Measurements from ENCODE around the gene SLC22A7.

The SLC22A7 gene

GRCh38 chr6:43257367-43258145 is 40.5 kb upstream of the SLC22A7 start:
- Histone ChIP-seq H4K8ac (ENCODE audit: low read depth, low read length) (no peak overlapping the region), H2BK120ac (ENCODE audit: insufficient read depth, low read length, poor library complexity) (no peak overlapping the region), H3K4me1 (ENCODE audit: control insufficient read depth in 1 of 2, insufficient read depth in 2 of 2, low read length in 2 of 2) (no peaks in the 10 kb centered on the region), H3K27me3 (ENCODE audit: insufficient read depth, low read length) (no peaks in the 10 kb centered on the region), H2BK12ac (ENCODE audit: low read length) (no peak overlapping the region), H3K79me1 (ENCODE audit: low read length) (no peaks in the 10 kb centered on the region), H3K9me3 (ENCODE audit: insufficient read depth, low read depth, low read length) (no peaks in the 10 kb centered on the region), H2AK5ac (ENCODE audit: low read length) (no peak overlapping the region), H3K23ac (ENCODE audit: low read length) (no peak overlapping the region), H3K4me3 (ENCODE audit: low read depth, low read length) (no peak overlapping the region), H4K91ac (ENCODE audit: low read depth, low read length) (no peak overlapping the region), H2AFZ (ENCODE audit: insufficient read depth, low read length, poor library complexity) (no peak overlapping the region), H2BK5ac (ENCODE audit: low read depth, low read length, poor library complexity) (no peak overlapping the region), H3K18ac (ENCODE audit: low read length) (no peak overlapping the region), H3K9ac (ENCODE audit: low read length) (no peak overlapping the region), H3K4ac (ENCODE audit: low read depth, low read length) (no peak overlapping the region), H3K27ac (ENCODE audit: low read depth, low read length) (no peak overlapping the region), H4K12ac (ENCODE audit: low read depth, low read length) (no peak overlapping the region), H3K79me2 (ENCODE audit: control insufficient read depth, insufficient read depth, low read length, poor library complexity) (no peaks in the 10 kb centered on the region), H3K14ac (ENCODE audit: low read length) (no peak overlapping the region), H3K4me2 (ENCODE audit: low read length) (no peak overlapping the region), H3K36me3 (ENCODE audit: control insufficient read depth in 1 of 2, insufficient read depth in 2 of 2, low read length in 2 of 2) (no peaks in the 10 kb centered on the region)
- no peak for DNase-seq
- WGBS (ENCODE audit: extremely low coverage, insufficient coverage, insufficient read length), result no CpG with 5 or more reads among the region's 12 CpGs

- Histone ChIP-seq H2BK12ac (ENCODE audit: low read length) (no peak overlapping the region), H3K27me3 (ENCODE audit: insufficient read depth, low read length) (no peaks in the 10 kb centered on the region), H3K4me1 (ENCODE audit: control insufficient read depth in 1 of 2, insufficient read depth in 2 of 2, low read length in 2 of 2) (no peaks in the 10 kb centered on the region), H3K4ac (ENCODE audit: low read depth, low read length) (no peak overlapping the region), H2AK5ac (ENCODE audit: low read length) (no peak overlapping the region), H3K18ac (ENCODE audit: low read length) (no peak overlapping the region), H2BK120ac (ENCODE audit: insufficient read depth, low read length, poor library complexity) (no peak overlapping the region), H3K79me1 (ENCODE audit: low read length) (no peaks in the 10 kb centered on the region), H3K4me2 (ENCODE audit: low read length) (no peak overlapping the region), H3K27ac (ENCODE audit: low read depth, low read length) (no peak overlapping the region), H2AFZ (ENCODE audit: insufficient read depth, low read length, poor library complexity) (no peak overlapping the region), H3K14ac (ENCODE audit: low read length) (no peak overlapping the region), H3K36me3 (ENCODE audit: control insufficient read depth in 1 of 2, insufficient read depth in 2 of 2, low read length in 2 of 2) (no peaks in the 10 kb centered on the region), H3K9ac (ENCODE audit: low read length) (no peak overlapping the region), H4K8ac (ENCODE audit: low read depth, low read length) (no peak overlapping the region), H3K79me2 (ENCODE audit: control insufficient read depth, insufficient read depth, low read length, poor library complexity) (no peaks in the 10 kb centered on the region), H4K12ac (ENCODE audit: low read depth, low read length) (no peak overlapping the region), H3K9me3 (ENCODE audit: insufficient read depth, low read depth, low read length) (no peaks in the 10 kb centered on the region), H3K23ac (ENCODE audit: low read length) (no peak overlapping the region), H4K91ac (ENCODE audit: low read depth, low read length) (no peak overlapping the region), H3K4me3 (ENCODE audit: low read depth, low read length) (no peak overlapping the region), H2BK5ac (ENCODE audit: low read depth, low read length, poor library complexity) (no peak overlapping the region)
- DNase-seq, result no peak
- no CpG with 5 or more reads among the region's 4 CpGs for WGBS (ENCODE audit: extremely low coverage, insufficient coverage, insufficient read length)
Observed at GRCh38 chr6:43258180-43258579, 39.9 kb upstream of the SLC22A7 start.

- Histone ChIP-seq H4K91ac (ENCODE audit: low read depth, low read length) (no peak overlapping the region), H3K9ac (ENCODE audit: low read length) (no peak overlapping the region), H2BK12ac (ENCODE audit: low read length) (no peak overlapping the region), H4K8ac (ENCODE audit: low read depth, low read length) (no peak overlapping the region), H3K79me1 (ENCODE audit: low read length) (no peaks in the 10 kb centered on the region), H3K36me3 (ENCODE audit: control insufficient read depth in 1 of 2, insufficient read depth in 2 of 2, low read length in 2 of 2) (no peaks in the 10 kb centered on the region), H3K4me3 (ENCODE audit: low read depth, low read length) (no peak overlapping the region), H3K18ac (ENCODE audit: low read length) (no peak overlapping the region), H4K12ac (ENCODE audit: low read depth, low read length) (no peak overlapping the region), H3K4me2 (ENCODE audit: low read length) (no peak overlapping the region), H3K27me3 (ENCODE audit: insufficient read depth, low read length) (no peaks in the 10 kb centered on the region), H3K23ac (ENCODE audit: low read length) (no peak overlapping the region), H3K14ac (ENCODE audit: low read length) (no peak overlapping the region), H3K4me1 (ENCODE audit: control insufficient read depth in 1 of 2, insufficient read depth in 2 of 2, low read length in 2 of 2) (no peaks in the 10 kb centered on the region), H3K27ac (ENCODE audit: low read depth, low read length) (no peak overlapping the region), H2BK5ac (ENCODE audit: low read depth, low read length, poor library complexity) (no peak overlapping the region), H3K79me2 (ENCODE audit: control insufficient read depth, insufficient read depth, low read length, poor library complexity) (no peaks in the 10 kb centered on the region), H2AK5ac (ENCODE audit: low read length) (no peak overlapping the region), H3K4ac (ENCODE audit: low read depth, low read length) (no peak overlapping the region), H2BK120ac (ENCODE audit: insufficient read depth, low read length, poor library complexity) (no peak overlapping the region), H3K9me3 (ENCODE audit: insufficient read depth, low read depth, low read length) (no peaks in the 10 kb centered on the region), H2AFZ (ENCODE audit: insufficient read depth, low read length, poor library complexity) (no peak overlapping the region)
- no CpG with 5 or more reads among the region's 30 CpGs for WGBS (ENCODE audit: extremely low coverage, insufficient coverage, insufficient read length)
- DNase-seq, result no peak
Observed at GRCh38 chr6:43258807-43259686, 39.0 kb upstream of the SLC22A7 start.

GRCh38 chr6:43260791-43261190 is 37.3 kb upstream of the SLC22A7 start:
- H2AK5ac ChIP-seq (ENCODE audit: low read length), result no peak overlapping the region
- H2BK12ac ChIP-seq (ENCODE audit: low read length), result no peak overlapping the region
- H3K79me1 ChIP-seq (ENCODE audit: low read length), result no peaks in the 10 kb centered on the region
- H3K27me3 ChIP-seq (ENCODE audit: insufficient read depth, low read length), result no peaks in the 10 kb centered on the region
- no peak overlapping the region for H3K23ac ChIP-seq (ENCODE audit: low read length)
- no peak overlapping the region for H3K4ac ChIP-seq (ENCODE audit: low read depth, low read length)
- no peaks in the 10 kb centered on the region for H3K9me3 ChIP-seq (ENCODE audit: insufficient read depth, low read depth, low read length)
- no peak overlapping the region for H2BK120ac ChIP-seq (ENCODE audit: insufficient read depth, low read length, poor library complexity)
- H4K91ac ChIP-seq (ENCODE audit: low read depth, low read length), result no peak overlapping the region
- no peak overlapping the region for H3K4me3 ChIP-seq (ENCODE audit: low read depth, low read length)
- H4K8ac ChIP-seq (ENCODE audit: low read depth, low read length), result no peak overlapping the region
- H4K12ac ChIP-seq (ENCODE audit: low read depth, low read length), result no peak overlapping the region
- H3K27ac ChIP-seq (ENCODE audit: low read depth, low read length), result no peak overlapping the region
- H3K9ac ChIP-seq (ENCODE audit: low read length), result no peak overlapping the region
- DNase-seq, result no peak
- no peak overlapping the region for H3K4me2 ChIP-seq (ENCODE audit: low read length)
- H3K36me3 ChIP-seq (ENCODE audit: control insufficient read depth in 1 of 2, insufficient read depth in 2 of 2, low read length in 2 of 2), result no peaks in the 10 kb centered on the region
- no CpG with 5 or more reads among the region's 4 CpGs for WGBS (ENCODE audit: extremely low coverage, insufficient coverage, insufficient read length)
- H3K18ac ChIP-seq (ENCODE audit: low read length), result no peak overlapping the region
- H3K14ac ChIP-seq (ENCODE audit: low read length), result no peak overlapping the region
- H3K4me1 ChIP-seq (ENCODE audit: control insufficient read depth in 1 of 2, insufficient read depth in 2 of 2, low read length in 2 of 2), result no peaks in the 10 kb centered on the region
- H2AFZ ChIP-seq (ENCODE audit: insufficient read depth, low read length, poor library complexity), result no peak overlapping the region
- no peak overlapping the region for H2BK5ac ChIP-seq (ENCODE audit: low read depth, low read length, poor library complexity)
- no peaks in the 10 kb centered on the region for H3K79me2 ChIP-seq (ENCODE audit: control insufficient read depth, insufficient read depth, low read length, poor library complexity)

Data from trophoblast cell (in vitro differentiated cells and primary cell).